Stimulated activated effector memory CD8-positive, alpha-beta T cell treated with anti-CD3 and anti-CD28 coated beads, Interleukin-12 subunit alpha, Interleukin-12 subunit beta, amount 100 ng/mL, for 72 hours (primary cell): ENCODE results near the gene TMEM184C.

Experiments
- ATAC-seq: fragments of 150-1000 bp; cut with Tn5 transposase; 2 replicates; pipeline ENCODE4 v1.10.0; 2021
- DNase-seq, 2 donors: peaks; one replicate each; pipeline ENCODE4 v3.0.0; 2021 to 2022; ENCODE audit warnings: low spot score in 2 of 2
- H3K27ac Mint-ChIP-seq: one replicate; pipeline ENCODE4 v1.8.0; 2022; ENCODE audit warnings: mild to moderate bottlenecking, mixed read lengths
- H3K36me3 Mint-ChIP-seq: one replicate; pipeline ENCODE4 v1.8.0; 2022; ENCODE audit warnings: mild to moderate bottlenecking, mixed read lengths
- H3K4me1 Mint-ChIP-seq: one replicate; pipeline ENCODE4 v1.8.0; 2022; ENCODE audit warnings: mixed read lengths
- H3K4me3 Mint-ChIP-seq: one replicate; pipeline ENCODE4 v1.8.0; 2022; ENCODE audit warnings: mild to moderate bottlenecking, mixed read lengths
- H3K9me3 Mint-ChIP-seq: one replicate; pipeline ENCODE4 v1.8.0; 2022; ENCODE audit warnings: mixed read lengths

Gene TMEM184C

GRCh38 chr4:147617173-147617840, at the start of gene TMEM184C:
Gene TMEM184C, plus strand, starts transcription at chr4:147617397. Its CDS starts 560 bp downstream, at chr4:147617957.
- DNase-seq (peak; percentile 93 to 99), ATAC-seq (peak; percentile 99)
- H3K4me1 Mint-ChIP-seq = peaks cover 18% of the 10 kb centered on the region
- peak within 1 kb of the TSS; percentile 92 for H3K4me3 Mint-ChIP-seq
- peaks cover 29% of the 10 kb centered on the region for H3K36me3 Mint-ChIP-seq
- peak within 1 kb of the TSS; percentile 96 for H3K27ac Mint-ChIP-seq
- no peaks in the 10 kb centered on the region for H3K9me3 Mint-ChIP-seq

- Mint-ChIP-seq H3K4me3 (no peak overlapping the region), H3K27ac (no peak overlapping the region), H3K9me3 (no peaks in the 10 kb centered on the region), H3K36me3 (no peaks in the 10 kb centered on the region), H3K4me1 (peaks cover 1% of the 10 kb centered on the region)
- no peak for ATAC-seq
- DNase-seq = no peak
Observed at GRCh38 chr4:147570616-147571015, 46.6 kb upstream of the TMEM184C start.

- H3K36me3 Mint-ChIP-seq = no peaks in the 10 kb centered on the region
- peaks cover 5% of the 10 kb centered on the region for H3K4me1 Mint-ChIP-seq
- DNase-seq = no peak
- no peak overlapping the region for H3K4me3 Mint-ChIP-seq
- no peak overlapping the region for H3K27ac Mint-ChIP-seq
- H3K9me3 Mint-ChIP-seq = no peaks in the 10 kb centered on the region
- ATAC-seq = no peak
Observed at GRCh38 chr4:147571036-147571770, 46.0 kb upstream of the TMEM184C start.

GRCh38 chr4:147576084-147576483, 41.1 kb upstream of the TMEM184C start:
- DNase-seq (no peak), ATAC-seq (no peak)
- no peak overlapping the region for H3K27ac Mint-ChIP-seq
- no peak overlapping the region for H3K4me3 Mint-ChIP-seq
- peaks cover 5% of the 10 kb centered on the region for H3K4me1 Mint-ChIP-seq
- H3K36me3 Mint-ChIP-seq = no peaks in the 10 kb centered on the region
- H3K9me3 Mint-ChIP-seq = no peaks in the 10 kb centered on the region

GRCh38 chr4:147578051-147578476, 39.1 kb upstream of the TMEM184C start:
- no peak for ATAC-seq
- H3K9me3 Mint-ChIP-seq = no peaks in the 10 kb centered on the region

GRCh38 chr4:147578593-147578992, 38.6 kb upstream of the TMEM184C start:
- no peak overlapping the region for H3K4me3 Mint-ChIP-seq
- no peaks in the 10 kb centered on the region for H3K36me3 Mint-ChIP-seq
- no peaks in the 10 kb centered on the region for H3K9me3 Mint-ChIP-seq
- DNase-seq (no peak), ATAC-seq (no peak)
- H3K4me1 Mint-ChIP-seq = peaks cover 5% of the 10 kb centered on the region
- no peak overlapping the region for H3K27ac Mint-ChIP-seq

More at GRCh38 chr4:147578051-147578476, 39.1 kb upstream of the TMEM184C start:
- Mint-ChIP-seq H3K27ac (no peak overlapping the region), H3K36me3 (no peaks in the 10 kb centered on the region), H3K4me3 (no peak overlapping the region), H3K4me1 (peaks cover 5% of the 10 kb centered on the region)
- no peak for DNase-seq

- no peaks in the 10 kb centered on the region for H3K9me3 Mint-ChIP-seq
- H3K27ac Mint-ChIP-seq = no peak overlapping the region
- no peaks in the 10 kb centered on the region for H3K36me3 Mint-ChIP-seq
- DNase-seq (no peak), ATAC-seq (peak; percentile 32)
- no peak overlapping the region for H3K4me3 Mint-ChIP-seq
- peaks cover 5% of the 10 kb centered on the region for H3K4me1 Mint-ChIP-seq
Observed at GRCh38 chr4:147580396-147580795, 36.8 kb upstream of the TMEM184C start.

GRCh38 chr4:147581606-147582350, 35.4 kb upstream of the TMEM184C start:
- ATAC-seq = no peak
- H3K36me3 Mint-ChIP-seq = no peaks in the 10 kb centered on the region
- H3K4me3 Mint-ChIP-seq = no peak overlapping the region
- H3K4me1 Mint-ChIP-seq = no peaks in the 10 kb centered on the region
- no peak for DNase-seq
- H3K27ac Mint-ChIP-seq = no peak overlapping the region
- no peaks in the 10 kb centered on the region for H3K9me3 Mint-ChIP-seq

GRCh38 chr4:147582386-147583060, 34.7 kb upstream of the TMEM184C start:
- H3K36me3 Mint-ChIP-seq = no peaks in the 10 kb centered on the region
- H3K27ac Mint-ChIP-seq = no peak overlapping the region
- no peak for ATAC-seq
- H3K4me1 Mint-ChIP-seq = no peaks in the 10 kb centered on the region
- H3K4me3 Mint-ChIP-seq = no peak overlapping the region
- no peaks in the 10 kb centered on the region for H3K9me3 Mint-ChIP-seq
- DNase-seq = no peak

GRCh38 chr4:147583876-147584275, 33.3 kb upstream of the TMEM184C start:
- H3K4me3 Mint-ChIP-seq = no peak overlapping the region
- DNase-seq = no peak
- no peak for ATAC-seq
- H3K27ac Mint-ChIP-seq = no peak overlapping the region
- no peaks in the 10 kb centered on the region for H3K9me3 Mint-ChIP-seq
- H3K36me3 Mint-ChIP-seq = no peaks in the 10 kb centered on the region
- no peaks in the 10 kb centered on the region for H3K4me1 Mint-ChIP-seq

- H3K4me1 Mint-ChIP-seq = no peaks in the 10 kb centered on the region
- ATAC-seq = no peak
- H3K36me3 Mint-ChIP-seq = no peaks in the 10 kb centered on the region
- H3K9me3 Mint-ChIP-seq = no peaks in the 10 kb centered on the region
- no peak overlapping the region for H3K27ac Mint-ChIP-seq
- H3K4me3 Mint-ChIP-seq = no peak overlapping the region
- no peak for DNase-seq
Observed at GRCh38 chr4:147586032-147586431, 31.2 kb upstream of the TMEM184C start.

- peak; percentile 63 for ATAC-seq
- Mint-ChIP-seq H3K9me3 (no peaks in the 10 kb centered on the region), H3K4me3 (no peak overlapping the region)
Observed at GRCh38 chr4:147586637-147587036, 30.6 kb upstream of the TMEM184C start.

GRCh38 chr4:147587041-147587440, 30.2 kb upstream of the TMEM184C start:
- H3K9me3 Mint-ChIP-seq = no peaks in the 10 kb centered on the region
- ATAC-seq = no peak
- no peak for DNase-seq
- H3K36me3 Mint-ChIP-seq = no peaks in the 10 kb centered on the region
- no peak overlapping the region for H3K4me3 Mint-ChIP-seq
- H3K4me1 Mint-ChIP-seq = no peaks in the 10 kb centered on the region
- H3K27ac Mint-ChIP-seq = no peak overlapping the region

More at GRCh38 chr4:147586637-147587036, 30.6 kb upstream of the TMEM184C start:
- DNase-seq = no peak
- Mint-ChIP-seq H3K27ac (no peak overlapping the region), H3K4me1 (no peaks in the 10 kb centered on the region), H3K36me3 (no peaks in the 10 kb centered on the region)

GRCh38 chr4:147589586-147589985, 27.6 kb upstream of the TMEM184C start:
- Mint-ChIP-seq H3K9me3 (no peaks in the 10 kb centered on the region), H3K4me1 (peaks cover 6% of the 10 kb centered on the region), H3K4me3 (no peak overlapping the region), H3K27ac (no peak overlapping the region), H3K36me3 (no peaks in the 10 kb centered on the region)
- DNase-seq (no peak), ATAC-seq (no peak)
